Measurements from ENCODE around the gene GASK1A.

GRCh38 chr3:43025423-43025822, 46.3 kb downstream of the GASK1A start:
- TF ChIP-seq EZH2phosphoT487 (IDR thresholded peaks at IDR 0.05; ENCODE audit: borderline replicate concordance, low read length) (no peak), CTCF (conservative IDR thresholded peaks at IDR 0.05; ENCODE audit: low read depth, low read length) (no peak)
